WTC11 (cell line): ENCODE results near the gene TOX4. TPM values are rescaled to one million over a fixed set of nuclear protein-coding genes. Genes with fewer than 3 reads are reported as not detected.

Experiments used
- ATAC-seq: fragments of 200-7000 bp; cut with Tn5 transposase; 2 replicates; pipeline ENCODE4 v1.10.0; 2021; ENCODE audit warnings: mild to moderate bottlenecking, moderate library complexity
- CTCF ChIA-PET: fragments of 300-600 bp; sonication (Branson Sonifier 250); formaldehyde crosslinking; loops from one replicate; lab custom pipeline; 2021; ENCODE audit warnings: antibody characterized with exemption; lab: Charles Lee
- POLR2A ChIA-PET: fragments of 350-600 bp; sonication (Branson Sonifier 250); formaldehyde crosslinking; loops from one replicate; lab custom pipeline; 2021; ENCODE audit warnings: antibody characterized with exemption; lab: Charles Lee
- DNase-seq: peaks from one replicate; pipeline ENCODE4 v3.0.0; 2021; ENCODE audit warnings: low spot score
- H3K27ac Mint-ChIP-seq: 2 replicates; pipeline ENCODE4 v1.8.0; 2021; ENCODE audit warnings: mixed read lengths
- H3K27me3 Mint-ChIP-seq: 2 replicates; pipeline ENCODE4 v1.8.0; 2021; ENCODE audit warnings: low read depth, mild to moderate bottlenecking, moderate library complexity, mixed read lengths
- H3K36me3 Mint-ChIP-seq: 2 replicates; pipeline ENCODE4 v1.8.0; 2021; ENCODE audit warnings: mixed read lengths
- H3K4me1 Mint-ChIP-seq: 2 replicates; pipeline ENCODE4 v1.8.0; 2022; ENCODE audit warnings: mixed read lengths
- H3K4me3 Mint-ChIP-seq: 2 replicates; pipeline ENCODE4 v1.8.0; 2021; ENCODE audit warnings: mild to moderate bottlenecking, moderate library complexity, mixed read lengths
- H3K9me3 Mint-ChIP-seq: 2 replicates; pipeline ENCODE4 v1.8.0; 2021; ENCODE audit warnings: mixed read lengths
- CBFB ChIP-seq: sonication (generic); formaldehyde crosslinking; IDR thresholded peaks from 2 replicates; pipeline ENCODE4 v1.8.1; 2022; ENCODE audit warnings: mild to moderate bottlenecking, low read depth, missing genetic modification reagents
- EMX1 ChIP-seq: fragments of 250-450 bp; sonication (Bioruptor Pico); IDR thresholded peaks from 2 replicates; pipeline ENCODE4 v1.8.0; 2021; ENCODE audit warnings: mild to moderate bottlenecking
- ETV6 ChIP-seq: sonication (generic); formaldehyde crosslinking; IDR thresholded peaks from 2 replicates; pipeline ENCODE4 v1.8.1; 2022; ENCODE audit warnings: mild to moderate bottlenecking, missing genetic modification reagents
- GRHL2 ChIP-seq: fragments of 250-450 bp; sonication (Bioruptor Pico); IDR thresholded peaks from 2 replicates; pipeline ENCODE4 v1.8.0; 2022; ENCODE audit warnings: mild to moderate bottlenecking, moderate library complexity; ENCODE audit not compliant: insufficient replicate concordance, severe bottlenecking
- GTF2I ChIP-seq: fragments of 250-450 bp; sonication (Bioruptor Pico); conservative IDR thresholded peaks from 2 replicates; pipeline ENCODE4 v1.4.0; 2021; ENCODE audit warnings: mild to moderate bottlenecking
- MXD4 ChIP-seq: fragments of 250-450 bp; sonication (Bioruptor Pico); IDR thresholded peaks from 2 replicates; pipeline ENCODE4 v1.8.0; 2021; ENCODE audit warnings: mild to moderate bottlenecking, moderate library complexity, borderline replicate concordance
- MYBL2 ChIP-seq: sonication (generic); formaldehyde crosslinking; IDR thresholded peaks from 2 replicates; pipeline ENCODE4 v1.8.1; 2023; ENCODE audit warnings: mild to moderate bottlenecking, moderate library complexity, missing genetic modification reagents
- NR1H2 ChIP-seq: sonication (generic); formaldehyde crosslinking; IDR thresholded peaks from 2 replicates; pipeline ENCODE4 v1.9.0; 2021; ENCODE audit warnings: mild to moderate bottlenecking, moderate library complexity, missing genetic modification reagents
- NR3C1 ChIP-seq: sonication (generic); formaldehyde crosslinking; conservative IDR thresholded peaks from 2 replicates; pipeline ENCODE4 v1.8.1; 2023; ENCODE audit warnings: low read depth, mild to moderate bottlenecking, missing genetic modification reagents
- OVOL2 ChIP-seq: fragments of 250-450 bp; sonication (Bioruptor Pico); IDR thresholded peaks from 2 replicates; pipeline ENCODE4 v1.9.0; 2021; ENCODE audit warnings: mild to moderate bottlenecking, borderline replicate concordance
- SOX15 ChIP-seq: fragments of 250-450 bp; sonication (Bioruptor Pico); IDR thresholded peaks from 2 replicates; pipeline ENCODE4 v1.9.0; 2021; ENCODE audit warnings: mild to moderate bottlenecking
- ZNF121 ChIP-seq: sonication (generic); formaldehyde crosslinking; IDR thresholded peaks from 2 replicates; pipeline ENCODE4 v1.8.0; 2023; ENCODE audit warnings: missing genetic modification reagents
- ZNF219 ChIP-seq: sonication (generic); formaldehyde crosslinking; IDR thresholded peaks from 2 replicates; pipeline ENCODE4 v1.8.0; 2023; ENCODE audit warnings: missing genetic modification reagents, mild to moderate bottlenecking, borderline replicate concordance
- ZNF396 ChIP-seq: fragments of 250-450 bp; sonication (Bioruptor Pico); IDR thresholded peaks from 2 replicates; pipeline ENCODE4 v1.8.0; 2021; ENCODE audit warnings: mild to moderate bottlenecking, moderate library complexity, borderline replicate concordance
- ZNF416 ChIP-seq: fragments of 250-450 bp; sonication (Bioruptor Pico); IDR thresholded peaks from 2 replicates; pipeline ENCODE4 v1.9.0; 2021; ENCODE audit warnings: mild to moderate bottlenecking, inconsistent platforms
- total RNA-seq: library from RNA; stranded (reverse); gene quantifications from 3 replicates; pipeline ENCODE4 v1.2.3, GENCODE V29; 2021
- TF ChIP-seq, protein P1 (sequence below): fragments of 250-450 bp; sonication (Bioruptor Pico); IDR thresholded peaks from 2 replicates; pipeline ENCODE4 v1.9.0; 2021; ENCODE audit warnings: mild to moderate bottlenecking, borderline replicate concordance
- TF ChIP-seq, protein P2 (sequence below): fragments of 250-450 bp; sonication (Bioruptor Pico); IDR thresholded peaks from 2 replicates; pipeline ENCODE4 v1.9.0; 2021; ENCODE audit warnings: moderate library complexity, mild to moderate bottlenecking, inconsistent platforms, borderline replicate concordance
- TF ChIP-seq, protein P3 (sequence below): sonication (generic); formaldehyde crosslinking; IDR thresholded peaks from 2 replicates; pipeline ENCODE4 v1.8.0; 2023; ENCODE audit warnings: missing genetic modification reagents
- TF ChIP-seq, protein P4 (sequence below): fragments of 250-450 bp; sonication (Bioruptor Pico); conservative IDR thresholded peaks from 2 replicates; pipeline ENCODE4 v1.9.0; 2021; ENCODE audit warnings: mild to moderate bottlenecking
- TF ChIP-seq, protein P5 (sequence below): fragments of 250-450 bp; sonication (Bioruptor Pico); IDR thresholded peaks from 2 replicates; pipeline ENCODE4 v1.8.0; 2021; ENCODE audit warnings: mild to moderate bottlenecking
- TF ChIP-seq, protein P6 (sequence below): sonication (generic); formaldehyde crosslinking; conservative IDR thresholded peaks from 2 replicates; pipeline ENCODE4 v1.8.1; 2022; ENCODE audit warnings: mild to moderate bottlenecking, missing genetic modification reagents

The TOX4 gene
- total RNA-seq, 1 experiment from 2014 or later: 49.1 TPM

DNA sequence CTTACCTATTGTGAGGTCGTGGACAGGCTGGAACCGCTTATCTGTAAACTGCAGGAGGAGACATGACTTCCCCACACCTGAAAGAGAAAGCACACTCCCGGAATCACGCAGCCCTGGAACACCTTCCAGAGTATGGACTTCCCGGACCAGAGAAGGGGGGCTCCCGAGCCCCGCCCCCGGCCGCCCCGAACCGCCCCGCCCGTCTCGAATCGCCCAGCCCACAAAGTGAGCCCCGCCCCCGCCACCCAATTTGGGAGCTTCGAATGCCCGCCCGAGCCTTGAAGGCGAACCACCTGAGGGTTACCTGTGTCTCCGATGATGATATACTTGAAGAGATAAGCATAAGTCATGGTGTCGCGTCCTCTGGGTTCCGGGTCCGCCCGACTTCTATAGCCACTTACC, 471 bp upstream of the TOX4 start (continued):
- TF ChIP-seq, protein P1, sequence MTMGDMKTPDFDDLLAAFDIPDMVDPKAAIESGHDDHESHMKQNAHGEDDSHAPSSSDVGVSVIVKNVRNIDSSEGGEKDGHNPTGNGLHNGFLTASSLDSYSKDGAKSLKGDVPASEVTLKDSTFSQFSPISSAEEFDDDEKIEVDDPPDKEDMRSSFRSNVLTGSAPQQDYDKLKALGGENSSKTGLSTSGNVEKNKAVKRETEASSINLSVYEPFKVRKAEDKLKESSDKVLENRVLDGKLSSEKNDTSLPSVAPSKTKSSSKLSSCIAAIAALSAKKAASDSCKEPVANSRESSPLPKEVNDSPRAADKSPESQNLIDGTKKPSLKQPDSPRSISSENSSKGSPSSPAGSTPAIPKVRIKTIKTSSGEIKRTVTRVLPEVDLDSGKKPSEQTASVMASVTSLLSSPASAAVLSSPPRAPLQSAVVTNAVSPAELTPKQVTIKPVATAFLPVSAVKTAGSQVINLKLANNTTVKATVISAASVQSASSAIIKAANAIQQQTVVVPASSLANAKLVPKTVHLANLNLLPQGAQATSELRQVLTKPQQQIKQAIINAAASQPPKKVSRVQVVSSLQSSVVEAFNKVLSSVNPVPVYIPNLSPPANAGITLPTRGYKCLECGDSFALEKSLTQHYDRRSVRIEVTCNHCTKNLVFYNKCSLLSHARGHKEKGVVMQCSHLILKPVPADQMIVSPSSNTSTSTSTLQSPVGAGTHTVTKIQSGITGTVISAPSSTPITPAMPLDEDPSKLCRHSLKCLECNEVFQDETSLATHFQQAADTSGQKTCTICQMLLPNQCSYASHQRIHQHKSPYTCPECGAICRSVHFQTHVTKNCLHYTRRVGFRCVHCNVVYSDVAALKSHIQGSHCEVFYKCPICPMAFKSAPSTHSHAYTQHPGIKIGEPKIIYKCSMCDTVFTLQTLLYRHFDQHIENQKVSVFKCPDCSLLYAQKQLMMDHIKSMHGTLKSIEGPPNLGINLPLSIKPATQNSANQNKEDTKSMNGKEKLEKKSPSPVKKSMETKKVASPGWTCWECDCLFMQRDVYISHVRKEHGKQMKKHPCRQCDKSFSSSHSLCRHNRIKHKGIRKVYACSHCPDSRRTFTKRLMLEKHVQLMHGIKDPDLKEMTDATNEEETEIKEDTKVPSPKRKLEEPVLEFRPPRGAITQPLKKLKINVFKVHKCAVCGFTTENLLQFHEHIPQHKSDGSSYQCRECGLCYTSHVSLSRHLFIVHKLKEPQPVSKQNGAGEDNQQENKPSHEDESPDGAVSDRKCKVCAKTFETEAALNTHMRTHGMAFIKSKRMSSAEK (CRISPR knock-in tag): no peak
- no peak for TF ChIP-seq ZNF416 (CRISPR knock-in tag)

DNA sequence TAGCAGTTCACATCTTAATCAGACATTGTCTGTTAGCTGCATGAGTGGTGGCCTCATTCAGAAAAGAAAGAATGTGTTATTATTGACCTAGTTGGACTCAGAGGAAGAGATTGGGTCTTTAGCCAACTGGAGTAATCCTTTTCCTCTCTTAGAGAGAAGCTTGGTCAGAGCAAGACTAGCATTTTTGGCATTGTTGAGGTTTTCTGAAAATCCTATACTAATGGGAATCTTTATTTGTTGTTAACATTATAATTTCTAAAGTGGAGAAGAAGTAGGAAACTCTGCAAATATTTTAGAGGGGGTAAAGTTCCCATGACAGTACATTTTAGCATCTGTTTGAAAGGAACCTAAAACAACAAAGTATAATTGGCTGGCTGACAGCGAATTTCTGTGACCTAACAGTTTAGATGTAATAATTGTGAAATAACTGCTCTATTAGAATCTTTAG, 9.7 kb downstream of the TOX4 start:
- CTCF ChIA-PET: no interaction called here
- Mint-ChIP-seq H3K4me3 (no peak overlapping the region), H3K4me1 (no peaks in the 10 kb centered on the region), H3K27ac (no peak overlapping the region), H3K36me3 (peaks cover 27% of the 10 kb centered on the region), H3K9me3 (no peaks in the 10 kb centered on the region), H3K27me3 (no peaks in the 10 kb centered on the region)
- ATAC-seq: no peak
- POLR2A ChIA-PET: no interaction called here
- no peak for TF ChIP-seq ZNF396 (CRISPR knock-in tag)
- TF ChIP-seq, protein P2, sequence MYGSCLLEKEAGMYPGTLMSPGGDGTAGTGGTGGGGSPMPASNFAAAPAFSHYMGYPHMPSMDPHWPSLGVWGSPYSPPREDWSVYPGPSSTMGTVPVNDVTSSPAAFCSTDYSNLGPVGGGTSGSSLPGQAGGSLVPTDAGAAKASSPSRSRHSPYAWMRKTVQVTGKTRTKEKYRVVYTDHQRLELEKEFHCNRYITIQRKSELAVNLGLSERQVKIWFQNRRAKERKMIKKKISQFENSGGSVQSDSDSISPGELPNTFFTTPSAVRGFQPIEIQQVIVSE (CRISPR knock-in tag): no peak
- no peak for TF ChIP-seq ZNF219 (CRISPR knock-in tag)
- TF ChIP-seq, protein P3, sequence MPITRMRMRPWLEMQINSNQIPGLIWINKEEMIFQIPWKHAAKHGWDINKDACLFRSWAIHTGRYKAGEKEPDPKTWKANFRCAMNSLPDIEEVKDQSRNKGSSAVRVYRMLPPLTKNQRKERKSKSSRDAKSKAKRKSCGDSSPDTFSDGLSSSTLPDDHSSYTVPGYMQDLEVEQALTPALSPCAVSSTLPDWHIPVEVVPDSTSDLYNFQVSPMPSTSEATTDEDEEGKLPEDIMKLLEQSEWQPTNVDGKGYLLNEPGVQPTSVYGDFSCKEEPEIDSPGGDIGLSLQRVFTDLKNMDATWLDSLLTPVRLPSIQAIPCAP: no peak
- no peak for TF ChIP-seq NR3C1 (CRISPR knock-in tag)
- TF ChIP-seq, protein P4, sequence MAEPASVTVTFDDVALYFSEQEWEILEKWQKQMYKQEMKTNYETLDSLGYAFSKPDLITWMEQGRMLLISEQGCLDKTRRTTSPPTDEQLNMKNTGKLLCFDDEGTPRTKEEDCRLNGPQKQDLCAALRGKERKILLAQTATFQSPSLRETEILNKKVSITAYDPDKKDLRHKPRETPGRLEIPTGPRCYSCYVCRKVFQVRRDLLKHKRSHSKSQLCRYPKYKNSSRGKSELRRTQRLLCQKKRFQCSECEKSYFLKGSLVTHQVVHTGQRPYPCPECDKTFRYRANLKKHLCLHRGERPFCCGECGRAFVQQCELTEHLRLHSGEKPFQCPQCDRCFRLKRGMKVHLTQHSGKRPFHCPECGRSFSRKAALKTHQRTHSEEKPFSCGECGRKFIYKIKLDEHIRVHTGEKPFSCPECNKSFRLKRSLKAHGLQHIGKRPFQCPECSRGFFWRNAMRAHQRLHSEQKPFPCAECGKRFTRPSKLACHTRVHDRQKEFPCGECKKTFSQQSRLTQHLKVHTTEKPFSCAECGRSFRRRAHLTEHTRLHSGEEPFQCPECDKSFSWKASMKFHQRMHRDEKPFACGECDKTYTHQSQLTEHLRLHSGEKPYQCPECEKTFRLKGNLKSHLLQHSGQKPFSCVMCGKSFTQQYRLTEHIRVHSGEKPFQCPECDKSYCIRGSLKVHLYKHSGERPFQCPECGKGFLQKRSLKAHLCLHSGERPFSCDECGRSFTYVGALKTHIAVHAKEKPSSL (CRISPR knock-in tag): no peak
- TF ChIP-seq, protein P5, sequence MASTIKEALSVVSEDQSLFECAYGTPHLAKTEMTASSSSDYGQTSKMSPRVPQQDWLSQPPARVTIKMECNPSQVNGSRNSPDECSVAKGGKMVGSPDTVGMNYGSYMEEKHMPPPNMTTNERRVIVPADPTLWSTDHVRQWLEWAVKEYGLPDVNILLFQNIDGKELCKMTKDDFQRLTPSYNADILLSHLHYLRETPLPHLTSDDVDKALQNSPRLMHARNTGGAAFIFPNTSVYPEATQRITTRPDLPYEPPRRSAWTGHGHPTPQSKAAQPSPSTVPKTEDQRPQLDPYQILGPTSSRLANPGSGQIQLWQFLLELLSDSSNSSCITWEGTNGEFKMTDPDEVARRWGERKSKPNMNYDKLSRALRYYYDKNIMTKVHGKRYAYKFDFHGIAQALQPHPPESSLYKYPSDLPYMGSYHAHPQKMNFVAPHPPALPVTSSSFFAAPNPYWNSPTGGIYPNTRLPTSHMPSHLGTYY (CRISPR knock-in tag): no peak
- TF ChIP-seq MYBL2 (CRISPR knock-in tag): no peak
- TF ChIP-seq ZNF416 (CRISPR knock-in tag): no peak
- no peak for TF ChIP-seq ETV6
- TF ChIP-seq OVOL2 (CRISPR knock-in tag): no peak
- TF ChIP-seq SOX15 (CRISPR knock-in tag): no peak
- no peak for TF ChIP-seq NR1H2 (CRISPR knock-in tag)
- TF ChIP-seq EMX1 (CRISPR knock-in tag): no peak
- TF ChIP-seq MXD4 (CRISPR knock-in tag): no peak
- TF ChIP-seq, protein P6, sequence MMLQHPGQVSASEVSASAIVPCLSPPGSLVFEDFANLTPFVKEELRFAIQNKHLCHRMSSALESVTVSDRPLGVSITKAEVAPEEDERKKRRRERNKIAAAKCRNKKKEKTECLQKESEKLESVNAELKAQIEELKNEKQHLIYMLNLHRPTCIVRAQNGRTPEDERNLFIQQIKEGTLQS (CRISPR knock-in tag): no peak
- no peak for TF ChIP-seq GRHL2 (CRISPR knock-in tag)
- TF ChIP-seq GTF2I: no peak
- TF ChIP-seq CBFB (CRISPR knock-in tag): no peak
- TF ChIP-seq ZNF121: no peak
- DNase-seq: no peak
